HepG2 (cell line): ENCODE measurements around the gene TDRD9. TPM values are rescaled to one million over a fixed set of nuclear protein-coding genes. Genes with fewer than 3 reads are reported as not detected.

ENCODE experiments used
- ARNT2 ChIP-seq: sonication (generic); formaldehyde crosslinking; IDR thresholded peaks from 2 replicates; pipeline ENCODE4 v1.8.0; 2022; ENCODE audit warnings: mild to moderate bottlenecking, low read depth, missing genetic modification reagents, moderate library complexity
- ATF6 ChIP-seq: sonication (generic); formaldehyde crosslinking; conservative IDR thresholded peaks from 2 replicates; pipeline ENCODE4 v1.4.0; 2020; ENCODE audit warnings: missing genetic modification reagents
- GABPB1 ChIP-seq: IDR thresholded peaks from 2 replicates; pipeline ENCODE4 v1.6.1; 2016; ENCODE audit warnings: mild to moderate bottlenecking, missing genetic modification reagents, moderate library complexity, missing compliant biosample characterization
- HNF1A ChIP-seq, 2 experiments: sonication (generic) in 1 of 2; formaldehyde crosslinking in 1 of 2; IDR thresholded peaks; 2 replicates each; pipeline versions ENCODE4 v1.4.0 to v1.6.1; 2016 to 2020; ENCODE audit warnings: borderline replicate concordance in 1 of 2, low read depth in 1 of 2, mild to moderate bottlenecking in 1 of 2, missing genetic modification reagents in 1 of 2
- MBNL3 ChIP-seq: fragments of 250-450 bp; sonication (Bioruptor Pico); conservative IDR thresholded peaks from 2 replicates; pipeline ENCODE4 v1.8.0; 2022; ENCODE audit warnings: mild to moderate bottlenecking, inconsistent platforms
- SNAI1 ChIP-seq: sonication (generic); formaldehyde crosslinking; IDR thresholded peaks from 2 replicates; pipeline ENCODE4 v1.5.0; 2020; ENCODE audit warnings: mild to moderate bottlenecking, missing genetic modification reagents, borderline replicate concordance
- SNAPC5 ChIP-seq: sonication (generic); formaldehyde crosslinking; IDR thresholded peaks from 2 replicates; pipeline ENCODE4 v1.8.1; 2023; ENCODE audit warnings: mild to moderate bottlenecking, missing genetic modification reagents, borderline replicate concordance
- SNRNP70 ChIP-seq: fragments of 200-400 bp; formaldehyde crosslinking; IDR thresholded peaks from 2 replicates; pipeline ENCODE4 v1.6.1; 2017; ENCODE audit warnings: mild to moderate bottlenecking, low read depth, low read length, moderate library complexity
- YEATS4 ChIP-seq: sonication (generic); formaldehyde crosslinking; IDR thresholded peaks from 2 replicates; pipeline ENCODE4 v1.4.0; 2020; ENCODE audit warnings: missing genetic modification reagents, borderline replicate concordance
- ZNF776 ChIP-seq: sonication (generic); formaldehyde crosslinking; IDR thresholded peaks from 2 replicates; pipeline ENCODE4 v1.4.0; 2020; ENCODE audit warnings: mild to moderate bottlenecking, missing genetic modification reagents
- ZUFSP ChIP-seq: sonication (generic); formaldehyde crosslinking; IDR thresholded peaks from 2 replicates; pipeline ENCODE4 v1.9.0; 2021; ENCODE audit warnings: missing genetic modification reagents, mild to moderate bottlenecking, borderline replicate concordance
- ZXDC ChIP-seq: sonication (generic); formaldehyde crosslinking; IDR thresholded peaks from 2 replicates; pipeline ENCODE4 v1.5.0; 2020; ENCODE audit warnings: mild to moderate bottlenecking, missing genetic modification reagents
- polyA plus RNA-seq, 8 experiments: library from polyadenylated mRNA; depleted of rRNA in 3 of 8; stranded (reverse) in 7 of 8; unstranded in 1 of 8; fragments of >200 nt; fragmentation: Illumina TruSeq in 4 of 8; extraction: Trizol in 4 of 8; gene quantifications; 2 replicates each; pipeline versions ENCODE4 v1.2.1 to v1.2.3, GENCODE V29; 2011 to 2016; ENCODE audit warnings: low read depth in 4 of 8, missing spikeins in 1 of 8, mixed read lengths in 1 of 8; ENCODE audit not compliant: insufficient read depth in 1 of 8
- total RNA-seq, 5 experiments: library from RNA; depleted of rRNA; stranded (reverse); fragments of >200 nt; fragmentation: Illumina TruSeq; extraction: Trizol; gene quantifications; 2 replicates each; pipeline ENCODE4 v1.2.3, GENCODE V29; 2016; ENCODE audit warnings: low read depth in 1 of 5

TDRD9 gene
- total and polyA plus RNA-seq, 2 of the 13 experiments (the other 11 are each of a cell fraction or from before 2014, with no cell fraction given): not detected

- TF ChIP-seq SNAPC5 (CRISPR knock-in tag) (no peak), ZNF776 (CRISPR knock-in tag) (no peak), ARNT2 (CRISPR knock-in tag) (no peak), ZXDC (CRISPR knock-in tag) (no peak), YEATS4 (no peak), HNF1A (IDR thresholded peaks at IDR 0.05; ENCODE audit: low read depth) (no peak), HNF1A (CRISPR knock-in tag; IDR thresholded peaks at IDR 0.05; ENCODE audit: borderline replicate concordance) (no peak; the same call in 1 of the 2 replicates), MBNL3 (CRISPR knock-in tag) (no peak), GABPB1 (CRISPR knock-in tag) (no peak; the same call in 1 of the 2 replicates), ZUFSP (CRISPR knock-in tag) (no peak), ATF6 (CRISPR knock-in tag) (no peak), SNRNP70 (no peak), SNAI1 (CRISPR knock-in tag) (no peak)
Observed at GRCh38 chr14:103897075-103897947, 30.9 kb upstream of the TDRD9 start (continued).
